ENCODE data around the gene TMEM19. TPM values are rescaled to one million over a fixed set of nuclear protein-coding genes. Genes with fewer than 3 reads are reported as not detected.

Gene TMEM19
- total RNA-seq, 2 donors from 2014 or later: 37.7 to 39.2 TPM

GRCh38 chr12:71652656-71653055, 33.2 kb upstream of the TMEM19 start:
- intact Hi-C loops (cut with DNase I): no loop called here
- Histone ChIP-seq H3K4me3 (no peak overlapping the region), H3K9me3 (no peaks in the 10 kb centered on the region), H3K36me3 (peaks cover 5% of the 10 kb centered on the region), H3K27ac (no peak overlapping the region), H3K27me3 (no peaks in the 10 kb centered on the region), H3K4me1 (no peaks in the 10 kb centered on the region), H3K9ac (ENCODE audit: low read depth in 2 of 2, low read length in 2 of 2) (no peak overlapping the region)
- TF ChIP-seq, protein P1, sequence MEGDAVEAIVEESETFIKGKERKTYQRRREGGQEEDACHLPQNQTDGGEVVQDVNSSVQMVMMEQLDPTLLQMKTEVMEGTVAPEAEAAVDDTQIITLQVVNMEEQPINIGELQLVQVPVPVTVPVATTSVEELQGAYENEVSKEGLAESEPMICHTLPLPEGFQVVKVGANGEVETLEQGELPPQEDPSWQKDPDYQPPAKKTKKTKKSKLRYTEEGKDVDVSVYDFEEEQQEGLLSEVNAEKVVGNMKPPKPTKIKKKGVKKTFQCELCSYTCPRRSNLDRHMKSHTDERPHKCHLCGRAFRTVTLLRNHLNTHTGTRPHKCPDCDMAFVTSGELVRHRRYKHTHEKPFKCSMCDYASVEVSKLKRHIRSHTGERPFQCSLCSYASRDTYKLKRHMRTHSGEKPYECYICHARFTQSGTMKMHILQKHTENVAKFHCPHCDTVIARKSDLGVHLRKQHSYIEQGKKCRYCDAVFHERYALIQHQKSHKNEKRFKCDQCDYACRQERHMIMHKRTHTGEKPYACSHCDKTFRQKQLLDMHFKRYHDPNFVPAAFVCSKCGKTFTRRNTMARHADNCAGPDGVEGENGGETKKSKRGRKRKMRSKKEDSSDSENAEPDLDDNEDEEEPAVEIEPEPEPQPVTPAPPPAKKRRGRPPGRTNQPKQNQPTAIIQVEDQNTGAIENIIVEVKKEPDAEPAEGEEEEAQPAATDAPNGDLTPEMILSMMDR (IDR thresholded peaks at IDR 0.05): no peak
- no peak for DNase-seq

GRCh38 chr12:71653137-71653536, 32.7 kb upstream of the TMEM19 start:
- Histone ChIP-seq H3K9ac (ENCODE audit: low read depth in 2 of 2, low read length in 2 of 2) (no peak overlapping the region), H3K9me3 (no peaks in the 10 kb centered on the region), H3K27me3 (no peaks in the 10 kb centered on the region), H3K27ac (no peak overlapping the region), H3K4me1 (no peaks in the 10 kb centered on the region), H3K36me3 (peaks cover 5% of the 10 kb centered on the region), H3K4me3 (no peak overlapping the region)
- TF ChIP-seq, protein P1 (IDR thresholded peaks at IDR 0.05): no peak
- no peak for DNase-seq
- intact Hi-C loops (cut with DNase I): no loop called here

DNA sequence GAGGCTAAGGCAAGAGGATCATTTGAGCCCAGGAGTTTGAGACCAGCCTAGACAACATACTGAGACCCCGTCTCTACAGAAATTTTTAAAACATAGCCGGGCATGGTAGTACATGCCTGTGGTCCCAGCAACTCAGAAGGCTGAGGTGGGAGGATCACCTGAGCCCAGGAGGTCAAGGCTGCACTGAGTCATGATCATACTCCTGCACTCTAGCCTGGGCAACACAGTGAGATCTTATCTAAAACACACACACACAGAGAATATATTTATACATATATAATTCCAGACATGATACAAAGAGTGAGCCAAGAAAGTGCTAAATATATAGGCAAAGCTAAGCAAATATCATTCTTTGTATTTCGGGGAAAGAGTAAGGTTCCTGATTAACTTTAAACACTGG, 31.7 kb upstream of the TMEM19 start:
- Histone ChIP-seq H3K36me3 (peaks cover 5% of the 10 kb centered on the region), H3K4me1 (no peaks in the 10 kb centered on the region), H3K9me3 (no peaks in the 10 kb centered on the region), H3K27me3 (no peaks in the 10 kb centered on the region), H3K9ac (ENCODE audit: low read depth in 2 of 2, low read length in 2 of 2) (no peak overlapping the region), H3K27ac (no peak overlapping the region), H3K4me3 (no peak overlapping the region)
- no peak for DNase-seq
- TF ChIP-seq, protein P1 (IDR thresholded peaks at IDR 0.05): no peak
- intact Hi-C loops (cut with DNase I): no loop called here

DNA sequence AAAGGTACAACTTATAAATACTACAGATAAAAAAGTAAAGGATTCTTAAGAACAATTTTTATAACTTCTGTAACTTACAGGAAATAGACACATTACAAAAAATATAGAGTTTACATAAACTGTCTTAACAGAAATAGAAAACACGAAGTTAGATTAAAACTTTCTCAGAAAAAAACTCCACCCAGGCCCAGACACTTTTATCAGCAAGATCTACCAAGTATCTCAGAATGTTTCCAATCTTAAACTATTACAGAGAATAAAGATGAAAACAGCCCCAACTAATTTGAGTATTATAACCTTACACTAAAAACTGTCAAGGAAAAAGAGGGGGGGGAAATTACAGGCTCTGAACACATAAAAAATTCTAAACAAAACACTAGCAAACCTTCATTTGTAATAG, 30.4 kb upstream of the TMEM19 start:
- H3K27ac ChIP-seq: no peak overlapping the region
- DNase-seq: no peak
- intact Hi-C loops (cut with DNase I): no loop called here
- H3K9me3 ChIP-seq: no peaks in the 10 kb centered on the region
- H3K27me3 ChIP-seq: no peaks in the 10 kb centered on the region
- peaks cover 5% of the 10 kb centered on the region for H3K36me3 ChIP-seq
- TF ChIP-seq, protein P1 (IDR thresholded peaks at IDR 0.05): no peak
- H3K9ac ChIP-seq (ENCODE audit: low read depth in 2 of 2, low read length in 2 of 2): no peak overlapping the region
- no peak overlapping the region for H3K4me3 ChIP-seq
- no peaks in the 10 kb centered on the region for H3K4me1 ChIP-seq

DNA sequence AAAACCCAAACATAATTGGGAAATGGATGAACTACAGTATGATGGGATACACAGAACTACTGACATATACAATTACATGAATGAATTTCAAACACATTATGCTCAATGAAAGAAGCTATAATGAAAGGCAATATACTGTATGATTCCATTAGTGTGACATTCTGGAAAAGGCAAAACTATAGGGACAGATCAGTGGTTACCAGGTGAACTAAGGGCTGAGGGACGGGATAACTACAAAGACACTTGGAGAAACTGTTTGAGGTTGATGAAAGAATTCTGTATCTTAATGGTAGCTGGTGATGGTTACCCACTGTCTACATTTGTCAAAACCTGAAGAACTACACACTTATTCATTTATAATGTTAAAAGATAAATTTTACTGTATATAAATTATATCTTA, 30.0 kb upstream of the TMEM19 start:
- no peak for DNase-seq
- no peak overlapping the region for H3K4me3 ChIP-seq
- TF ChIP-seq, protein P1 (IDR thresholded peaks at IDR 0.05): no peak
- no peak overlapping the region for H3K9ac ChIP-seq (ENCODE audit: low read depth in 2 of 2, low read length in 2 of 2)
- H3K27me3 ChIP-seq: no peaks in the 10 kb centered on the region
- peaks cover 2% of the 10 kb centered on the region for H3K4me1 ChIP-seq
- H3K9me3 ChIP-seq: no peaks in the 10 kb centered on the region
- intact Hi-C loops (cut with DNase I): no loop called here
- H3K27ac ChIP-seq: no peak overlapping the region
- peaks cover 5% of the 10 kb centered on the region for H3K36me3 ChIP-seq

DNA sequence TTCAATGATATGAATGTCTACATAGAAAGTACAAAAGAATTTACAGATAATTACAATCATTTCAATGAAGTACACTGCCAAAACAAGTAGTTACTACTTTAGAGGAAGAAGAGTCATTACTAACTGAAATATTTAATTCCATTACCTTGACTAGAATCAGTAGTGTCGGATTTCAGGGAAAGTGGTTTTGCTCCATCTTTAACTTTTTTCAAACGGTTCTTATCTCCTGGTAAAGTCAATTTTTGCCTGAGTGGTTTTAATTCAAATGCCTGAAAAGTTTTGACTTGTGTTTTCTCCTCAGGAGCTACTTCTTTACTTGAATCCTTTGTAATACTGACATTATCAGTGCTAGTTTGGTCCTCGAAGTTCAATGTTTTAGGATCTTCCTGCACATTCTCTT, 29.1 kb upstream of the TMEM19 start:
- peaks cover 5% of the 10 kb centered on the region for H3K36me3 ChIP-seq
- intact Hi-C loops (cut with DNase I): no loop called here
- TF ChIP-seq, protein P1 (IDR thresholded peaks at IDR 0.05): no peak

More for the DNA sequence above, 29.1 kb upstream of the TMEM19 start:
- no peak for DNase-seq
- Histone ChIP-seq H3K4me3 (no peak overlapping the region), H3K9me3 (no peaks in the 10 kb centered on the region), H3K27me3 (no peaks in the 10 kb centered on the region), H3K4me1 (peaks cover 11% of the 10 kb centered on the region), H3K9ac (ENCODE audit: low read depth in 2 of 2, low read length in 2 of 2) (no peak overlapping the region), H3K27ac (no peak overlapping the region)
